HCT116 (cell line): ENCODE results near the gene PSMA7. TPM values are rescaled to one million over a fixed set of nuclear protein-coding genes. Genes with fewer than 3 reads are reported as not detected.

Source experiments
- ATAC-seq: fragments of 200-7000 bp; cut with Tn5 transposase; 2 replicates; pipeline ENCODE4 v1.9.1; 2020; ENCODE audit warnings: mild to moderate bottlenecking, moderate library complexity
- BruUV-seq: library from RNA; stranded (reverse); fragments of 400-500 nt; replicated peaks from 2 replicates; lab custom pipeline; 2021; lab: Mats Ljungman, UMichigan
- CTCF ChIA-PET: fragments of 300-600 bp; sonication (Branson Sonifier 250); formaldehyde crosslinking; loops from one replicate; lab custom pipeline; 2021; ENCODE audit warnings: antibody characterized with exemption; lab: Charles Lee
- POLR2A ChIA-PET: fragments of 300-600, 350-600 bp; sonication (Branson Sonifier 250); formaldehyde crosslinking; loops from one replicate; lab custom pipeline; 2021; ENCODE audit warnings: antibody characterized with exemption; lab: Charles Lee
- RAD21 ChIA-PET, 2 experiments: fragments of 300-600 bp; sonication (Branson Sonifier 250); formaldehyde crosslinking; loops; one replicate each; lab custom pipeline; 2023; ENCODE audit warnings: low total read pairs in 2 of 2; ENCODE audit not compliant: uncharacterized antibody in 2 of 2, unreplicated experiment in 2 of 2, low non-redundant PET in 1 of 2; lab: Charles Lee
- DNase-seq: peaks from one replicate; pipeline ENCODE4 v3.0.0-alpha.2; 2010; ENCODE audit warnings: low read depth, low spot score
- H2AFZ ChIP-seq: fragments of 200-600 bp; shearing (Covaris generic), sonication (generic); 2 replicates; pipeline ENCODE4 v1.6.1; 2017; ENCODE audit warnings: low read depth, mixed run types, mixed read lengths, antibody characterized with exemption, low read length; ENCODE audit not compliant: poor library complexity, severe bottlenecking
- H3K27ac ChIP-seq: 2 replicates; pipeline ENCODE4 v1.5.1; 2012; ENCODE audit warnings: low read depth, low read length
- H3K27me3 ChIP-seq: fragments of 200-600 bp; sonication (generic); 2 replicates; pipeline ENCODE4 v1.6.1; 2016; ENCODE audit warnings: mixed run types, low read length, mixed read lengths; ENCODE audit not compliant: insufficient read depth
- H3K36me3 ChIP-seq, 2 experiments: fragments of 200-500 bp in 1 of 2; fragments of 200-600 bp in 1 of 2; sonication (Bioruptor generic) in 1 of 2; sonication (generic) in 1 of 2; 2 replicates each; pipeline versions ENCODE4 v1.5.1 to v1.6.1; 2014 to 2016; ENCODE audit warnings: low read length in 2 of 2, inconsistent platforms in 1 of 2, mixed read lengths in 1 of 2, mixed run types in 1 of 2; ENCODE audit not compliant: insufficient read depth in 2 of 2, control insufficient read depth in 1 of 2
- H3K4me1 ChIP-seq, 2 experiments: fragments of 200-600 bp in 1 of 2; sonication (generic) in 1 of 2; 2 replicates each; pipeline versions ENCODE4 v1.5.1 to v1.6.1; 2012 to 2017; ENCODE audit warnings: low read length in 2 of 2, inconsistent platforms in 1 of 2, mild to moderate bottlenecking in 1 of 2, mixed read lengths in 1 of 2, mixed run types in 1 of 2, moderate library complexity in 1 of 2; ENCODE audit not compliant: insufficient read depth in 2 of 2, control insufficient read depth in 1 of 2
- H3K4me2 ChIP-seq: fragments of 200-600 bp; sonication (generic); 2 replicates; pipeline ENCODE4 v1.6.1; 2017; ENCODE audit warnings: mixed run types, low read length, mixed read lengths
- H3K4me3 ChIP-seq, 2 experiments: fragments of 200-600 bp in 1 of 2; sonication (generic) in 1 of 2; replicated peaks in 1 of 2; 2 replicates each; pipeline ENCODE4 v1.5.1; 2011 to 2016; ENCODE audit warnings: low read length in 2 of 2, control low read depth in 1 of 2, low read depth in 1 of 2, mild to moderate bottlenecking in 1 of 2, mixed read lengths in 1 of 2, mixed run types in 1 of 2
- H3K79me2 ChIP-seq: fragments of 200-600 bp; sonication (generic); 2 replicates; pipeline ENCODE4 v1.6.1; 2017; ENCODE audit warnings: mild to moderate bottlenecking, mixed run types, low read length, moderate library complexity, mixed read lengths; ENCODE audit not compliant: insufficient read depth
- H3K9ac ChIP-seq: fragments of 200-600 bp; sonication (generic); 2 replicates; pipeline ENCODE4 v1.6.1; 2016; ENCODE audit warnings: low read length, mixed read lengths
- H3K9me2 ChIP-seq: fragments of 200-600 bp; sonication (generic), shearing (Covaris generic); 2 replicates; pipeline ENCODE4 v1.6.1; 2017; ENCODE audit warnings: mixed run types, mild to moderate bottlenecking, moderate library complexity; ENCODE audit not compliant: insufficient read depth
- H3K9me3 ChIP-seq, 2 experiments: fragments of 200-500 bp in 1 of 2; fragments of 200-600 bp in 1 of 2; sonication (Bioruptor generic) in 1 of 2; sonication (generic) in 1 of 2; 2 replicates each; pipeline ENCODE4 v1.6.1; 2014 to 2017; ENCODE audit warnings: low read length in 2 of 2, mixed read lengths in 2 of 2, inconsistent platforms in 1 of 2, low read depth in 1 of 2, mild to moderate bottlenecking in 1 of 2, mixed run types in 1 of 2, moderate library complexity in 1 of 2; ENCODE audit not compliant: control insufficient read depth in 1 of 2, insufficient read depth in 1 of 2
- H4K20me1 ChIP-seq: fragments of 200-600 bp; sonication (generic), shearing (Covaris generic); 2 replicates; pipeline ENCODE4 v1.6.1; 2017; ENCODE audit warnings: mixed run types, mild to moderate bottlenecking, moderate library complexity; ENCODE audit not compliant: insufficient read depth
- ATF3 ChIP-seq: IDR thresholded peaks from 2 replicates; pipeline ENCODE4 v1.6.1; 2012
- CTCF ChIP-seq, 3 experiments: fragments of 200-600 bp in 1 of 3; sonication (generic) in 1 of 3; IDR thresholded peaks in 2 of 3; conservative IDR thresholded peaks in 1 of 3; 2 replicates each; pipeline ENCODE4 v1.5.1; 2012 to 2017; ENCODE audit warnings: low read depth in 2 of 3, low read length in 2 of 3, antibody characterized with exemption in 1 of 3, borderline replicate concordance in 1 of 3, control low read depth in 1 of 3, mild to moderate bottlenecking in 1 of 3, mixed read lengths in 1 of 3, mixed run types in 1 of 3, moderate library complexity in 1 of 3; ENCODE audit not compliant: insufficient read depth in 1 of 3
- FOSL1 ChIP-seq: IDR thresholded peaks from 2 replicates; pipeline ENCODE4 v1.6.1; 2012; ENCODE audit warnings: low read depth
- POLR2AphosphoS5 ChIP-seq: IDR thresholded peaks from 2 replicates; pipeline ENCODE4 v1.6.1; 2011; ENCODE audit warnings: mild to moderate bottlenecking, low read depth, low read length, moderate library complexity
- RAD21 ChIP-seq: IDR thresholded peaks from 2 replicates; pipeline ENCODE4 v1.6.1; 2012; ENCODE audit warnings: low read depth, mild to moderate bottlenecking
- SP1 ChIP-seq: IDR thresholded peaks from 2 replicates; pipeline ENCODE4 v1.6.1; 2012; ENCODE audit warnings: low read depth
- YY1 ChIP-seq: IDR thresholded peaks from 2 replicates; pipeline ENCODE4 v1.6.1; 2011; ENCODE audit warnings: low read length, low read depth, moderate library complexity, mild to moderate bottlenecking; ENCODE audit not compliant: insufficient replicate concordance; ENCODE audit errors: extremely low read depth
- ZNF274 ChIP-seq: fragments of 200-500 bp; sonication (Bioruptor generic); IDR thresholded peaks from 2 replicates; pipeline ENCODE4 v1.6.1; 2014; ENCODE audit warnings: mild to moderate bottlenecking, low read depth, low read length, inconsistent platforms
- intact Hi-C: fragments of 100-400 bp; cut with micrococcal nuclease; formaldehyde crosslinking; loops from 2 replicates; pipeline ENCODE4 v1.10.0; 2022
- total RNA-seq: library from RNA; stranded (reverse); gene quantifications from one replicate; pipeline ENCODE4 v1.2.1, GENCODE V29; 2021; ENCODE audit not compliant: unreplicated experiment

Gene PSMA7
- total RNA-seq, 1 experiment from 2014 or later, result 364 TPM

- H3K4me3 ChIP-seq, result no peak overlapping the region
- TF ChIP-seq FOSL1 (no peak), POLR2AphosphoS5 (0 out of 2 replicates have a peak, but pooled peaks have one; percentile 27)
- intact Hi-C loops, result loop anchor here (1.0 kb wide), 1 partner anchor 126 kb away; no protein-coding TSS in a partner anchor
- DNase-seq (no peak), ATAC-seq (no peak)
- no peak overlapping the region for H3K4me2 ChIP-seq
- CTCF ChIA-PET, result no interaction called here
- H3K9me2 ChIP-seq, result no peaks in the 10 kb centered on the region
- POLR2A ChIA-PET, result no interaction called here
- H3K79me2 ChIP-seq, result peaks cover 53% of the 10 kb centered on the region
- H3K9ac ChIP-seq, result no peak overlapping the region
- peaks cover 7 to 10% of the 10 kb centered on the region in 2 experiments for H3K4me1 ChIP-seq
- peaks cover 20% of the 10 kb centered on the region; the same call in 1 of the 2 replicates for H4K20me1 ChIP-seq
- no peaks in the 10 kb centered on the region for H3K27me3 ChIP-seq
- H3K27ac ChIP-seq, result no peak overlapping the region; the same call in 1 of the 2 replicates
- BruUV-seq, result no TSS peak
- H2AFZ ChIP-seq, result no peak overlapping the region
- no peaks in the 10 kb centered on the region for H3K9me3 ChIP-seq
- peaks cover 49 to 62% of the 10 kb centered on the region in 2 experiments for H3K36me3 ChIP-seq
- RAD21 ChIA-PET, result no interaction called here
These were observed 6.2 kb downstream of the PSMA7 start for GRCh38 chr20:62137092-62137384.

GRCh38 chr20:62136283-62137091, 6.7 kb downstream of the PSMA7 start:
- Histone ChIP-seq H3K79me2 (peaks cover 48% of the 10 kb centered on the region), H3K27ac (no peak overlapping the region; the same call in 1 of the 2 replicates), H3K9me3 (no peaks in the 10 kb centered on the region), H3K27me3 (no peaks in the 10 kb centered on the region), H4K20me1 (peaks cover 15% of the 10 kb centered on the region; the same call in 1 of the 2 replicates), H3K4me3 (no peak overlapping the region)
- no TSS peak for BruUV-seq
- ChIA-PET POLR2A (interaction anchor here (1.9 to 2.0 kb wide), 2 partner anchors 14 to 126 kb away, joined by 5 to 10 read pairs; partner anchors contain the start of gene LSM14B), RAD21 (no interaction called here)
- TF ChIP-seq YY1 (no peak), CTCF (IDR thresholded peaks at IDR 0.05 in 2 of 3, conservative IDR thresholded peaks at IDR 0.05 in 1 of 3; ENCODE audit: borderline replicate concordance in 1 of 3, insufficient read depth in 1 of 3, low read depth in 2 of 3, low read length in 2 of 3) (peak; percentile 82 to 96 (median 95)), POLR2AphosphoS5 (peak; percentile 12; the same call in 1 of the 2 replicates), RAD21 (peak; percentile 78), SP1 (no peak), ZNF274 (no peak), ATF3 (no peak)
- TF ChIP-seq, all 23 proteins: peak for 3
- Histone ChIP-seq H2AFZ (no peak overlapping the region), H3K9ac (no peak overlapping the region), H3K36me3 (peaks cover 49 to 67% of the 10 kb centered on the region in 2 experiments), H3K4me2 (no peak overlapping the region), H3K4me1 (peaks cover 3 to 4% of the 10 kb centered on the region in 2 experiments), H3K9me2 (no peaks in the 10 kb centered on the region)
- intact Hi-C loops, result loop anchor here (1.0 kb wide), 1 partner anchor 125 kb away; no protein-coding TSS in a partner anchor
- CTCF ChIA-PET, result interaction anchor here (0.7 to 1.5 kb wide), 4 partner anchors 10 to 657 kb away, joined by 3 to 24 read pairs (median 4); no protein-coding TSS in a partner anchor
- DNase-seq (peak; percentile 44), ATAC-seq (peak; percentile 79)
